SK-N-MC (cell line): ENCODE measurements around the gene PCDHA1.

Experiments used
- DNase-seq: peaks from one replicate; pipeline ENCODE4 v3.0.0-alpha.2; 2011; ENCODE audit warnings: low read depth, low spot score
- H3K27ac ChIP-seq: fragments of 200-600 bp; sonication (generic); 2 replicates; pipeline ENCODE4 v1.5.1; 2016; ENCODE audit warnings: mixed run types
- H3K36me3 ChIP-seq: fragments of 200-600 bp; sonication (generic); 2 replicates; pipeline ENCODE4 v1.6.1; 2017; ENCODE audit warnings: antibody characterized with exemption, low read length, mixed read lengths; ENCODE audit not compliant: insufficient read depth
- H3K4me3 ChIP-seq: fragments of 200-600 bp; sonication (generic); 2 replicates; pipeline ENCODE4 v1.5.1; 2016
- H3K9ac ChIP-seq: fragments of 200-600 bp; sonication (generic); 2 replicates; pipeline ENCODE4 v1.8.0; 2017; ENCODE audit warnings: mixed run types, mixed read lengths; ENCODE audit not compliant: insufficient read length
- H3K9me3 ChIP-seq: fragments of 200-600 bp; sonication (generic); 2 replicates; pipeline ENCODE4 v1.6.1; 2017; ENCODE audit warnings: low read depth, mild to moderate bottlenecking, antibody characterized with exemption, low read length, moderate library complexity, mixed read lengths
- EZH2 ChIP-seq: fragments of 200-600 bp; sonication (generic); IDR thresholded peaks from one replicate; pipeline ENCODE4 v1.6.1; 2017; ENCODE audit warnings: antibody characterized with exemption
- FOXP2 ChIP-seq: optimal IDR thresholded peaks from 2 replicates; pipeline ENCODE3; 2011; ENCODE audit warnings: mild to moderate bottlenecking, moderate library complexity; ENCODE audit not compliant: insufficient read depth; ENCODE audit errors: extremely low read length, control extremely low read depth
- POLR2AphosphoS5 ChIP-seq: IDR thresholded peaks from 2 replicates; pipeline ENCODE4 v1.6.1; 2012; ENCODE audit warnings: mild to moderate bottlenecking, low read depth, low read length, borderline replicate concordance

Gene PCDHA1

GRCh38 chr5:140881889-140882590, 96.1 kb downstream of the PCDHA1 start, which contains the start of gene PCDHA13:
Gene PCDHA13 (plus strand): TSS chr5:140882124. CDS start chr5:140882269, 145 bp downstream.
- no peaks in the 10 kb centered on the region for H3K36me3 ChIP-seq
- no peak within 1 kb of the TSS for H3K27ac ChIP-seq
- TF ChIP-seq FOXP2 (no peak), EZH2 (no peak), POLR2AphosphoS5 (no peak)
- no peak within 1 kb of the TSS for H3K4me3 ChIP-seq
- no peak within 1 kb of the TSS for H3K9ac ChIP-seq
- H3K9me3 ChIP-seq, result no peaks in the 10 kb centered on the region
- DNase-seq, result no peak

GRCh38 chr5:140882591-140882899, 96.6 kb downstream of the PCDHA1 start:
- Histone ChIP-seq H3K9me3 (no peaks in the 10 kb centered on the region), H3K4me3 (no peak overlapping the region), H3K36me3 (no peaks in the 10 kb centered on the region), H3K9ac (no peak overlapping the region), H3K27ac (no peak overlapping the region)
- TF ChIP-seq EZH2, result no peak
- no peak for TF ChIP-seq FOXP2
- no peak for TF ChIP-seq POLR2AphosphoS5
- no peak for DNase-seq

GRCh38 chr5:140883373-140883772, 97.4 kb downstream of the PCDHA1 start:
- Histone ChIP-seq H3K27ac (no peak overlapping the region), H3K9ac (no peak overlapping the region), H3K9me3 (no peaks in the 10 kb centered on the region), H3K4me3 (no peak overlapping the region), H3K36me3 (no peaks in the 10 kb centered on the region)
- TF ChIP-seq FOXP2 (no peak), EZH2 (no peak), POLR2AphosphoS5 (no peak)
- DNase-seq, result no peak

GRCh38 chr5:140883927-140884697, 98.2 kb downstream of the PCDHA1 start:
- Histone ChIP-seq H3K9me3 (no peaks in the 10 kb centered on the region), H3K27ac (no peak overlapping the region), H3K9ac (no peak overlapping the region), H3K4me3 (no peak overlapping the region), H3K36me3 (no peaks in the 10 kb centered on the region)
- no peak for DNase-seq
- TF ChIP-seq EZH2, result no peak

- no peak for TF ChIP-seq EZH2
- Histone ChIP-seq H3K4me3 (no peak overlapping the region), H3K9ac (no peak overlapping the region), H3K27ac (no peak overlapping the region), H3K9me3 (no peaks in the 10 kb centered on the region), H3K36me3 (no peaks in the 10 kb centered on the region)
- no peak for DNase-seq
These were observed 130.4 kb downstream of the PCDHA1 start for GRCh38 chr5:140916325-140916724.

GRCh38 chr5:140923601-140924000, 137.7 kb downstream of the PCDHA1 start:
- Histone ChIP-seq H3K36me3 (no peaks in the 10 kb centered on the region), H3K9ac (no peak overlapping the region), H3K9me3 (no peaks in the 10 kb centered on the region), H3K4me3 (no peak overlapping the region), H3K27ac (no peak overlapping the region)
- DNase-seq, result no peak
- TF ChIP-seq EZH2 (no peak), POLR2AphosphoS5 (no peak), FOXP2 (no peak)

- no peak within 1 kb of the TSS for H3K27ac ChIP-seq
- H3K36me3 ChIP-seq, result no peaks in the 10 kb centered on the region
- H3K4me3 ChIP-seq, result peak within 1 kb of the TSS; percentile 87
- H3K9ac ChIP-seq, result peak within 1 kb of the TSS; percentile 58
- no peaks in the 10 kb centered on the region for H3K9me3 ChIP-seq
- no peak for DNase-seq
- TF ChIP-seq EZH2 (no peak), FOXP2 (no peak), POLR2AphosphoS5 (no peak)
These were observed 140.0 kb downstream of the PCDHA1 start, which contains the start of gene PCDHAC1 for GRCh38 chr5:140925806-140926442. Gene PCDHAC1 (plus strand): TSS chr5:140926299. CDS start chr5:140926893, 594 bp downstream.

- Histone ChIP-seq H3K9ac (peak overlapping the region; percentile 58), H3K4me3 (peak overlapping the region; percentile 87), H3K27ac (no peak overlapping the region), H3K36me3 (no peaks in the 10 kb centered on the region), H3K9me3 (no peaks in the 10 kb centered on the region)
- no peak for DNase-seq
- no peak for TF ChIP-seq FOXP2
- no peak for TF ChIP-seq EZH2
- TF ChIP-seq POLR2AphosphoS5, result no peak
These were observed 140.7 kb downstream of the PCDHA1 start for GRCh38 chr5:140926443-140927227.
